Panc1 (cell line): ENCODE results near the gene TBC1D22A. TPM values are rescaled to one million over a fixed set of nuclear protein-coding genes. Genes with fewer than 3 reads are reported as not detected.

Experiments used
- ATAC-seq: fragments of 200-7000 bp; cut with Tn5 transposase; 2 replicates; pipeline ENCODE4 v1.9.1; 2020; ENCODE audit warnings: mild to moderate bottlenecking, moderate library complexity
- BruUV-seq: library from RNA; stranded (reverse); fragments of 400-500 nt; replicated peaks from 2 replicates; lab custom pipeline; 2021; lab: Mats Ljungman, UMichigan
- CTCF ChIA-PET: fragments of 300-600 bp; sonication (Branson Sonifier 250); formaldehyde crosslinking; loops from one replicate; lab custom pipeline; 2022; ENCODE audit warnings: antibody characterized with exemption; lab: Charles Lee
- POLR2A ChIA-PET: fragments of 300-600 bp; sonication (Branson Sonifier 250); formaldehyde crosslinking; loops from one replicate; lab custom pipeline; 2022; ENCODE audit warnings: antibody characterized with exemption; lab: Charles Lee
- DNase-seq: peaks from one replicate; pipeline ENCODE4 v3.0.0-alpha.2; 2010; ENCODE audit warnings: low read depth, low spot score
- H3K27ac ChIP-seq: 2 replicates; pipeline ENCODE4 v1.5.1; 2011; ENCODE audit warnings: mild to moderate bottlenecking, low read length, inconsistent platforms
- H3K27me3 ChIP-seq: fragments of 200-500 bp; sonication (Bioruptor generic); 2 replicates; pipeline ENCODE4 v1.6.0; 2014; ENCODE audit warnings: low read length, inconsistent platforms; ENCODE audit not compliant: control insufficient read depth, insufficient read depth
- H3K36me3 ChIP-seq: fragments of 200-500 bp; sonication (Bioruptor generic); 2 replicates; pipeline ENCODE4 v1.5.1; 2014; ENCODE audit warnings: inconsistent platforms, mild to moderate bottlenecking, low read length, moderate library complexity; ENCODE audit not compliant: control insufficient read depth, insufficient read depth
- H3K4me1 ChIP-seq: 2 replicates; pipeline ENCODE4 v1.5.1; 2011; ENCODE audit warnings: inconsistent platforms, mild to moderate bottlenecking, low read length, moderate library complexity; ENCODE audit not compliant: control insufficient read depth, insufficient read depth
- H3K4me3 ChIP-seq, 2 experiments: 2 replicates each; pipeline ENCODE4 v1.5.1; 2011 to 2012; ENCODE audit warnings: low read depth in 2 of 2, low read length in 2 of 2, mild to moderate bottlenecking in 2 of 2, inconsistent platforms in 1 of 2, moderate library complexity in 1 of 2
- H3K9me3 ChIP-seq: fragments of 200-500 bp; sonication (Bioruptor generic); 2 replicates; pipeline ENCODE4 v1.5.1; 2014; ENCODE audit warnings: low read depth, mild to moderate bottlenecking, inconsistent platforms, low read length, moderate library complexity; ENCODE audit not compliant: control insufficient read depth, insufficient read depth
- CTCF ChIP-seq: fragments of 450-650 bp; IDR thresholded peaks from 2 replicates; pipeline ENCODE4 v1.5.1; 2017; ENCODE audit warnings: mild to moderate bottlenecking
- POLR2AphosphoS5 ChIP-seq: IDR thresholded peaks from 2 replicates; pipeline ENCODE4 v1.6.1; 2012; ENCODE audit warnings: mild to moderate bottlenecking, low read depth, low read length, moderate library complexity
- SIN3A ChIP-seq: IDR thresholded peaks from 2 replicates; pipeline ENCODE4 v1.6.1; 2012; ENCODE audit warnings: low read depth, mild to moderate bottlenecking, low read length, moderate library complexity, borderline replicate concordance; ENCODE audit not compliant: insufficient read depth
- TCF7L2 ChIP-seq: IDR thresholded peaks from 2 replicates; pipeline ENCODE4 v1.6.1; 2011; ENCODE audit warnings: mild to moderate bottlenecking, low read depth, low read length, inconsistent platforms
- in situ Hi-C: cut with HindIII; loops from 2 replicates; pipeline ENCODE4 v1.10.0; 2016; ENCODE audit warnings: low sequenced_read_pairs, low pct_unique_long_range_greater_than_20kb
- intact Hi-C: fragments of 100-400 bp; cut with micrococcal nuclease; formaldehyde crosslinking; loops from one replicate; pipeline ENCODE4 v1.10.0; 2022; ENCODE audit not compliant: unreplicated experiment
- total RNA-seq: library from RNA; stranded (reverse); gene quantifications from one replicate; pipeline ENCODE4 v1.2.1, GENCODE V29; 2021; ENCODE audit not compliant: unreplicated experiment
- TF ChIP-seq, protein P1 (sequence below), 2 experiments: IDR thresholded peaks; 2 replicates each; pipeline ENCODE4 v1.6.1; 2011 to 2012; ENCODE audit warnings: low read depth in 2 of 2, control low read depth in 1 of 2, low read length in 1 of 2, mild to moderate bottlenecking in 1 of 2, moderate library complexity in 1 of 2; ENCODE audit not compliant: insufficient read depth in 1 of 2

The TBC1D22A gene
- total RNA-seq, 1 experiment from 2014 or later, result 28.7 TPM

DNA sequence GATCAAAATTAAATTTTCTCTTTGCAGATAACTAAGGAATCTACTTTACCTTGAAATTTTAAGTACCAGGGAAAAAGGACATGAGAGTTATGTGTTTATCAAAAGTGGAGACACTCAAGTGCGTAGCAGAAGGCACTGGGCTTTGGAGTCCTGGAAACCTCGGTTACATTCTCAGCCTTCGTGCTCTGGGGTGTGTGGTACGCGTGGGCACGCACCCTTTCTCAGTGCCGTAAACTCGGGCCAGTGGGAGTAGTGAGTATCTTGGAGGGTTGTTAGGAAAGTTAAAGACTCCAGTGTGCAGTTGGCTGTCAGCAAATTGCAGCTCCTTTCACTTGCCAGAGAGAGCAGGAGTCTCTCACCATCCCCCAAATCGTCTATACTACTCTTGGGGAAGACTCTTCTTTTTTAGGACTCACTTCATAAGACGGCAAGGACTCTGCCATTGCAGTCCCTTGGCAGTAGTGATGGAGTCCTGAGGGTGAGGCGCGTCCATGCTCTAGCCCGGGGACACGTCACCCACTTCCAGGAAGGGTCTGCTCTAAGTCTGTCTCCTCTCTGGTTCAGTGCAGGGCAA, 171.8 kb downstream of the TBC1D22A start:
- Histone ChIP-seq H3K27me3 (no peaks in the 10 kb centered on the region), H3K9me3 (no peaks in the 10 kb centered on the region), H3K4me3 (no peak overlapping the region), H3K4me1 (peaks cover 4% of the 10 kb centered on the region), H3K27ac (no peak overlapping the region), H3K36me3 (no peaks in the 10 kb centered on the region)
- in situ Hi-C loops, result no loop called here
- no TSS peak for BruUV-seq
- intact Hi-C loops, result no loop called here
- ATAC-seq (no peak; the same call in 1 of the 2 replicates), DNase-seq (no peak)
- ChIA-PET POLR2A (no interaction called here), CTCF (no interaction called here)
- TF ChIP-seq SIN3A (no peak), POLR2AphosphoS5 (no peak), CTCF (no peak), TCF7L2 (no peak)
- TF ChIP-seq, protein P1, sequence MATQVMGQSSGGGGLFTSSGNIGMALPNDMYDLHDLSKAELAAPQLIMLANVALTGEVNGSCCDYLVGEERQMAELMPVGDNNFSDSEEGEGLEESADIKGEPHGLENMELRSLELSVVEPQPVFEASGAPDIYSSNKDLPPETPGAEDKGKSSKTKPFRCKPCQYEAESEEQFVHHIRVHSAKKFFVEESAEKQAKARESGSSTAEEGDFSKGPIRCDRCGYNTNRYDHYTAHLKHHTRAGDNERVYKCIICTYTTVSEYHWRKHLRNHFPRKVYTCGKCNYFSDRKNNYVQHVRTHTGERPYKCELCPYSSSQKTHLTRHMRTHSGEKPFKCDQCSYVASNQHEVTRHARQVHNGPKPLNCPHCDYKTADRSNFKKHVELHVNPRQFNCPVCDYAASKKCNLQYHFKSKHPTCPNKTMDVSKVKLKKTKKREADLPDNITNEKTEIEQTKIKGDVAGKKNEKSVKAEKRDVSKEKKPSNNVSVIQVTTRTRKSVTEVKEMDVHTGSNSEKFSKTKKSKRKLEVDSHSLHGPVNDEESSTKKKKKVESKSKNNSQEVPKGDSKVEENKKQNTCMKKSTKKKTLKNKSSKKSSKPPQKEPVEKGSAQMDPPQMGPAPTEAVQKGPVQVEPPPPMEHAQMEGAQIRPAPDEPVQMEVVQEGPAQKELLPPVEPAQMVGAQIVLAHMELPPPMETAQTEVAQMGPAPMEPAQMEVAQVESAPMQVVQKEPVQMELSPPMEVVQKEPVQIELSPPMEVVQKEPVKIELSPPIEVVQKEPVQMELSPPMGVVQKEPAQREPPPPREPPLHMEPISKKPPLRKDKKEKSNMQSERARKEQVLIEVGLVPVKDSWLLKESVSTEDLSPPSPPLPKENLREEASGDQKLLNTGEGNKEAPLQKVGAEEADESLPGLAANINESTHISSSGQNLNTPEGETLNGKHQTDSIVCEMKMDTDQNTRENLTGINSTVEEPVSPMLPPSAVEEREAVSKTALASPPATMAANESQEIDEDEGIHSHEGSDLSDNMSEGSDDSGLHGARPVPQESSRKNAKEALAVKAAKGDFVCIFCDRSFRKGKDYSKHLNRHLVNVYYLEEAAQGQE (IDR thresholded peaks at IDR 0.05; ENCODE audit: insufficient read depth in 1 of 2, low read depth in 2 of 2, low read length in 1 of 2), result no peak

DNA sequence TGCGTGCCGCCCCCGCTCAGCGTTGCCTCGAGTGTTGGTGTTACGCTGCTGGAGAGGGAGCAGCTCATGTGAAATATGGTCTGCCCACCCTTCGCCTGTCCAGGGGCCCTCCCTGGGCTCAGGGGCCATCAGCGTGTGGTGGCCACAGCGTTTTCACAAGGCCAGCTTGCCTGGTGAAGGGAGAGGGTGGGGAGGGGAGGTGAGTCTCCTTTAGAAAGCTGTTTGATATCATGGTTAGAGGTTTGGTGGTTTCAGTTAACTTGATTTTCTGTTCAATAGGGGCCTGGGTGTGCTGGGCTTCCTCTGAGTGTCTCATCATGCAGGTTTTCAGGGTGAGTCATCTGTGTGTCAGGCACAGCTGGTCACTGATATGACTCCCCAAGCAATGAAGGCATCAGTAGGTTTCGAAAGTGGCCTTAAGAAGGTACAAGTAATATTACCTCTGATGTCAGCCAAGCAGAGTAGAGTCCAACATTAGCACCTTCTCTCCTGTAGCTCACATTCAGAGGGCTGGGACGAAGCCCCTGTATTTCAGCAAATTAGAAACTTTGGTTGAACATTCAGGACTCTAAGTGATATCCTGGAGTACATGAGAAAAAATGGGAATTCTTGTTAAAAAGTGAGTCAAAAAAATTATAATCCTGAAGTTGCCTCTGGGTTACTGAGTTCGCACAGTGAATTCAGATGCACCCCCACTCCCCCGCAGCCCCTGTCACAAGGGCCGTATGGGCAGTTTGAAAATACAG, 172.5 kb downstream of the TBC1D22A start:
- Histone ChIP-seq H3K36me3 (no peaks in the 10 kb centered on the region), H3K27ac (no peak overlapping the region), H3K4me1 (peaks cover 4% of the 10 kb centered on the region), H3K27me3 (no peaks in the 10 kb centered on the region), H3K4me3 (no peak overlapping the region), H3K9me3 (no peaks in the 10 kb centered on the region)
- ChIA-PET POLR2A (no interaction called here), CTCF (no interaction called here)
- DNase-seq (peak; percentile 51), ATAC-seq (peak; percentile 95)
- intact Hi-C loops (no loop called here), in situ Hi-C loops (no loop called here)
- BruUV-seq, result no TSS peak
- TF ChIP-seq SIN3A, result no peak
- no peak for TF ChIP-seq CTCF
- TF ChIP-seq, protein P1 (IDR thresholded peaks at IDR 0.05; ENCODE audit: insufficient read depth in 1 of 2, low read depth in 2 of 2, low read length in 1 of 2), result no peak
- no peak for TF ChIP-seq POLR2AphosphoS5
- TF ChIP-seq TCF7L2, result no peak
